ENCODE results near the gene TPST1.
A peak's percentile ranks its signal among the peaks of the same experiment; 100 is the strongest.
"Not testable (repeated sequence)": the region's sequence is repeated elsewhere in the genome, so short reads cannot be mapped to it uniquely, and the experiment has no call there.

The TPST1 gene

GRCh38 chr7:66385191-66385905 lies 180.2 kb downstream of the TPST1 start:
- not testable (repeated sequence) for DNase-seq

GRCh38 chr7:66395128-66395571 lies 190.0 kb downstream of the TPST1 start:
- DNase-seq, result peak; percentile 85

GRCh38 chr7:66396052-66396451 lies 190.9 kb downstream of the TPST1 start:
- not testable (repeated sequence) for DNase-seq

- peak; percentile 32 for DNase-seq
Observed at GRCh38 chr7:66398841-66399240, 193.7 kb downstream of the TPST1 start.

- DNase-seq, result peak; percentile 26
Observed at GRCh38 chr7:66399566-66399965, 194.4 kb downstream of the TPST1 start.

- DNase-seq, result no peak
Observed at GRCh38 chr7:66400400-66400799, 195.3 kb downstream of the TPST1 start.

- not testable (repeated sequence) for DNase-seq
Observed at GRCh38 chr7:66401126-66401525, 196.0 kb downstream of the TPST1 start.

- DNase-seq, result not testable (repeated sequence)
Observed at GRCh38 chr7:66401932-66402331, 196.8 kb downstream of the TPST1 start.

GRCh38 chr7:66403564-66403963 lies 198.4 kb downstream of the TPST1 start:
- DNase-seq, result no peak

- no peak for DNase-seq
Observed at GRCh38 chr7:66409493-66409892, 204.4 kb downstream of the TPST1 start.

Measured in fibroblast of skin of back (primary cell).